Stimulated activated CD8-positive, alpha-beta memory T cell treated with anti-CD3 and anti-CD28 coated beads, Interleukin-12 subunit alpha, Interleukin-12 subunit beta, amount 100 ng/mL, for 24 hours (primary cell): ENCODE data around the gene DENND2A.
"Not testable (repeated sequence)": the region's sequence is repeated elsewhere in the genome, so short reads cannot be mapped to it uniquely, and the experiment has no call there.

ENCODE experiments used
- DNase-seq: peaks from one replicate; pipeline ENCODE4 v3.0.0-alpha.2; 2020; ENCODE audit errors: extremely low read depth

The DENND2A gene

DNA sequence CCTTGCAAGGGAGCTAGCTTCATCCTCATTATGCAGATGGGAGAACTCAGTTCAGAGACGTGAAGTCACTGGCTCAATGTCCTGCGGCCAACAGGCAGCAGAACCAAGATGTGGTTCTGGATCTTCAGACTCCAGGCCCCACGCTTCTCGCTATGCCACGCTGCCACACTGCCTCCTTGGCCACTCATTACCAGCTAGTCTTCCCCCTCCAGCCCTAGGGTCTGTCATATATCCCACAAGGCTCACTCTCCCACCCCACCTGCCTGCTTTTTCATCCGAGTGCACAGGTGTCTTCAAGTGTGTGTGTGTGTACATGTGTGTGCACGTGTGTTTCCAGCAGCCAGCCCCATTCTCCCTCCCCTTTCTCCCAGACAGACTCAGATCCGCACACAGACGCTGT, 53.4 kb downstream of the DENND2A start:
- DNase-seq: no peak

- DNase-seq: no peak
Measured at GRCh38 chr7:140586516-140586915, 54.1 kb downstream of the DENND2A start.

DNA sequence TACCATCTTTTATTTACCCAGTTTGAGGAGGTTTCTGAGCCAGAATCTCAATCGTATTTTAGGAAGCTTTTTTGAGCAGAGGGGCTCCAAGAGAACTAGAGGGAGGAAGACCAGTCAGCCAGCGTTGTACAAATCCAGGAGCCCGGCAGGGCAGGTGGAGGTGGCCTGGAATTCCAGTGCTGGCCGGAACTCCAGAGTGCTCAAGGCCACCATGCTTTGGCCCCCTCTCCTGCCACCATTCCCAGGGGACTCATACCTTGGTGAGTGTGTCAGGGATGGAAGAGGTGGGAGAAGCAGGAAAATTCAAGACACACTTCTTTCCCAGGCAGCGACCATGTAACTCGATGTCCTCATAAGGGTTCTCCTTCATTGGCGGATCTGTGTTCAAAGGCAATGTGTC, 55.3 kb downstream of the DENND2A start:
- DNase-seq: no peak

DNA sequence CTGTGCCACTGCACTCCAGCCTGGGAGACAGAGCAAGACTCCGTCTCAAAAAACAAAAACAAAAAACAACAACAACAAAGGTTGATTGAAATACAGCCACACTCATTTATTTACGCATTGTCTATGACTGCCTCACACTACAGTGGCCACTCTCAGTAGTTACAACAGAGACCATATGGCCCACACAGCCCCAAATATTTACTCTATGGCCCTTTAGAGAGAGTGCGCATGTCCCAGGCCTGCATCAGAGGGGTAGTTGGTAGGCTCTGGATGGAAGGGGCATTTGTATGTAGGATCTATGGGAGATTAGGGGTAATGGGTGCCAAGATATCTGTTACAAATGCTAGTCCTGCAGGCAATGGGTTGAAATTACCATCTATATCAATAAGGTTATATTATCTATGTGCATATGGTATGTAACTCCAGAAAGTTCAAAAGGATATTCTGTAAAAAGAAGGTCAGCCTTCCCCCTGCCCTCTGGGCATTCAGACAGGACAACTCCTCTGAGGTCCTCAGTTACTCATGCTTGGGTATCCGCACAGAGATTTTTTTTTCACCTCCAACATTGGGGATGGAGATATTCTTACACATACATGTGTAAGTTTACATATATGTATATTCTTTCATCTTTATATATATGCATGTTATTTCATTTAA, 56.3 kb downstream of the DENND2A start:
- no peak for DNase-seq

DNA sequence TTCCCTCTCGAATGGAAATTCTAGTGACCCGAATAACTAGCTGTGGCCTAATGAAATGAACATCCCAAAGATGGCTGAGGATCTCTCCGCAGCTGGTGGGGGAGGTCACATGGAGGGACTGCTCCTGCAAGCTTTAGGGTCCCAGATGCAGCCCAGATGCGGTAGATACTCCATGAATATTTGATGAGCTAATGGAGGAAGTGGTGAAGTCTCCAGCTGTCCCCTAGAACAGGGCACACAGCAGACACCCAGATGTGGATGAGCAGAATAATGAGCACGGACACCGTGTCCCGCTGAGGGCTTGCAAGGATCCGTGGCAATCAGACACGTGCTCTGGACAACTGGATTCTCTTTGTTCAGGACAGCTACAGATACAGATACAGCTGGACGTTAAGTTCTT, 59.2 kb downstream of the DENND2A start:
- DNase-seq: no peak

DNA sequence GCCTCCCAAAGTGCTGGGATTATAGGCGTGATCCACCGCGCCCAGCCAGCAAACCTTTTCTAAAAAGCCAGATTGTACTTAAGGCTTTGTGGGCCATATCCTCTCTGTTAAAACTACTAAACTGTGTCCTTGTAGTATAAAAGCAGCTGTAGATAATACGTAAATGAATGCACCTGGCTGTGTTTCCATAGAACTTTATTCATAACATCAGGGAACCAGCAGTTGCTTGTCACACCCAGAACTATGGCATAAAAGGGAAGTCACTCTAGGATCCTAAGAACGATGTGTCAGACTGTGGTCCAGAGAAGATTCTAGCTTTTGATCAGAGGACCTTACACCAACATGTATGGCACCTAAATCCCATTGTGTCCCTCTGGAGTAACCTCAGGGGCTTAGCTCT, 63.0 kb downstream of the DENND2A start:
- DNase-seq: no peak

DNA sequence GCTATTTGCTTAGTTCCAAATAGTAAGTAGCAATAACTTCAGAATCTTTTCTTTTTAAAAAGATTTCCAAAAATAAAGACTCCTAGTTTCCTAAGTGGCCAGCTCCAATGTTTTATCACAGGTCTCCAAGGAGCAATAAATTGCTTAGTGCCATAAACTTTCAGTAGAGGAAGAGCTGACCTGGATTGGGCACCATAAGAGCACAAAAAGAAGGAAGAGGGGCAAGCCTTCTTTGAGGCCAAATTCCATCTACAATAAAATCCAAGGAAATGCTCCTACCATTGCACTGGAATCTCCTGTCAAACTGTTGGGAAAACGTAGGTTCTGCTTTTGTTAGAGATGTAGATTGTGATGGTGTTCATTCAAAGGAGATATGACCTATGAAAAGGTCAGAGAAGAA, 64.0 kb downstream of the DENND2A start:
- no peak for DNase-seq

DNA sequence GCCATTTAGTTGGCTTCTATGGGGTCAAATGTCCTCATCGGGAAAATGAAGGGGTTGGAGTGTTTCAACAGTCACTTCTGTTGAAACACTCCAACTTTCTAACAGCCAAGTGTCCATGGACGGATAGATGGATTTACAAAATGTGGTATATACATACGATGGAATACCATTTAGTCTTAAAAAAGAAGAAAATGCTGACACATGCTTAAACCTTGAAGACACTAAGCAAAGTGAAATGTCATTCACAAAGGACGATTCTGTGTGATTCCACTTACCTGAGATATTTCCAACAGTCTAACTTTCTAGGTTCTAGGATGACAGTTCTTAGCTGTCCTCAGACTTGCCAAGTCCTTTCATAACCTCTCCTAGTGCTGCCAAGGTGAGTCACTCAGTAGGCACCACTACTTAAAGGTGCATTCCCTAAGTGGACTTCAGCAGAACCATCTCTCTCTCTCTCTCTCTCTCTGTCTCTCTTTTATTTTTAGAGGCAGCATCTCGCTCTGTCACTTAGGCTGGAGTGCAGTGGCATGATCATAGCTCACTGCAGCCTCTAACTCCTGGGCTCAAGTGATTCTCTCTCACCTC, 69.0 kb downstream of the DENND2A start:
- DNase-seq: no peak

DNA sequence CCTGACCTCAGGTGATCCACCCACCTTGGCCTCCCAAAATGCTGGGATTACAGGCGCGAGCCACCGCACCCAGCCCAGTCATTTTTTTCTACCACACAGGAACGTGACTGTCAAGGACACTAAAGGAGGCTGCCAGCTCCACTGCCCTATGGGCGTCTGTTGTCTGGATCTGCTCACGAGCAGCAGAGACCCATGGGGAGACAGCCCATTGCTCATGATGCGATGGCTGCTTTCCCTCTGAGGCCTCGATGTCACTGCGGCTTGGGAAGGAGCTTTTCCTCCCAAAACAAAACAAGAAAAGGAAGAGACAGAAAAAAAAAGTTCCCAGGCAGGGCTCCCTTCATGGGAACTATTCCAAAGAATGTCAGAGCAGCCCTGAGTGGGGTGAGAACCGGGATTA, 70.5 kb downstream of the DENND2A start:
- DNase-seq: no peak

DNA sequence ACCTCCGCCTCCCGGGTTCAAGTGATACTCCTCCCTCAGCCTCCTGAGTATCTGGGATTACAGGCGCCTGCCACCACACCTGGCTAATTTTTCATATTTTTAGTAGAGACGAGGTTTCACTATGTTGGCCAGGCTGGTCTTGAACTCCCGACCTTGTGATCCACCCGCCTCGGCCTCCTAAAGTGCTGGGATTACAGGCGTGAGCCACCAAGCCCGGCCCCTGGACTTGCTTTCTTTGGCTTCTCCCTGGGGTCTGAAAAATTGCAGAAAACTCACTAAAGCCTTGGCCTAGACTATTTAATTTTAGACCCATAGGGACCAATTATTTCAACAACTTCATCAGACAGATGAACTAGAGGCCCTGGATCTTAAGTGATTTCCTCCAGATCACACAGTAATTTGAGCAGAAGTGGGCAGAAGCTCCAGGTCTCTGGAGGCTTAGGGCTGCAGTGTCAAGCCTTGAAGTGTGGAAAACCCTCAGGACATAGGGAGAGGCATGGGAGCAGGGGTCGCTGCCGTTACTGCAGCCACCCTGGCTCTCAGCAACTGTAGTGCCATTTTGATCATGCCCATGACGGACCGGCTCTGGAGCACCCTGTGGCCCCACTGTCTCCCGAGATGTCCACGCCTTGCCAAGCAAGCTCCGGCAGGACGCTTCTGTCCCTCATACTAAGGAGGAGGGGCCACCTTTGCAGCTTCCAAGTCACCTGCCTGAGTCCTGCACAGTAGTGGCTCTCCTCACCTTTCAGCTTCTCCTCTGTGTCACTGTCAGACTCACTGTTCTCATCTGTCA, 72.4 kb downstream of the DENND2A start:
- no peak for DNase-seq

DNA sequence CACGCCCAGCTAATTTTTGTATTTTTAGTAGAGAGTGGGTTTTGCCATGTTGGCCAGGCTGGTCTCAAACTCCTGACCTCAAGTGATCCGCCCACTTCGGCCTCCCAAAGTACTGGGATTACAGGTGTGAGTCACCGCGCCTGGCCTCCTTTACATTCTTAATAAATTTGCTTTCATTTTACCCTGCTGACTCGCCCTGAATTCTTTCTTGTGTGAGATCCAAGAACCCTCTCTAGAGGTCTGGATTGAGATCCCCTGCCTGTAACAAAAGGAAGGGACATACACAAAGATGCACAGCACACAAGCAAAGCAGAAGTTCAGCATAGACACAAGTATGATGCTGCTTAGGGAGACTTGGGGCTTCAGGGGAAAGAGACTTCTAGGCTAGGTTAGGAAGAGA, 74.4 kb downstream of the DENND2A start:
- not testable (repeated sequence) for DNase-seq

- not testable (repeated sequence) for DNase-seq
Measured at GRCh38 chr7:140565761-140566160, 74.9 kb downstream of the DENND2A start.

DNA sequence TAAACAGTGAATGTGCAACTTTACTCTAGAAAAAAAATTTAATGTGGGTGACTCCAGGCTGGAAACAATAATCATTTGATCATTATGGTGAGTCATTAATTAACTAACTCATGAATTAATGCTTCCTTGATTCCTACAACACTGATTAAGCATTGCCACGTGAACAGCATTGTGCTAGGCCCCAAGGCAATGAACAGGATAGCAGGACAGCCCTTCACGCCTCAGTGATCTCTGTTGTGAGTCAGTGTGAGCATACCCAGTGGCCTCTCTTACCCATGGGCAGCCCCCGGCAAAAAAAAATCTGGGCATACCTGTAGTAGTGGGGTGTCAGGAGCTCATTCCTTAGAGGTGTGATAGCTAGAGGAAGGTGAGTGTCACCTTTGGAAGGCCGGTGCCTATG, 76.0 kb downstream of the DENND2A start:
- DNase-seq: no peak

- DNase-seq: no peak
Measured at GRCh38 chr7:140562926-140563481, 77.6 kb downstream of the DENND2A start.

GRCh38 chr7:140559410-140559809, 81.2 kb downstream of the DENND2A start:
- DNase-seq: no peak

DNA sequence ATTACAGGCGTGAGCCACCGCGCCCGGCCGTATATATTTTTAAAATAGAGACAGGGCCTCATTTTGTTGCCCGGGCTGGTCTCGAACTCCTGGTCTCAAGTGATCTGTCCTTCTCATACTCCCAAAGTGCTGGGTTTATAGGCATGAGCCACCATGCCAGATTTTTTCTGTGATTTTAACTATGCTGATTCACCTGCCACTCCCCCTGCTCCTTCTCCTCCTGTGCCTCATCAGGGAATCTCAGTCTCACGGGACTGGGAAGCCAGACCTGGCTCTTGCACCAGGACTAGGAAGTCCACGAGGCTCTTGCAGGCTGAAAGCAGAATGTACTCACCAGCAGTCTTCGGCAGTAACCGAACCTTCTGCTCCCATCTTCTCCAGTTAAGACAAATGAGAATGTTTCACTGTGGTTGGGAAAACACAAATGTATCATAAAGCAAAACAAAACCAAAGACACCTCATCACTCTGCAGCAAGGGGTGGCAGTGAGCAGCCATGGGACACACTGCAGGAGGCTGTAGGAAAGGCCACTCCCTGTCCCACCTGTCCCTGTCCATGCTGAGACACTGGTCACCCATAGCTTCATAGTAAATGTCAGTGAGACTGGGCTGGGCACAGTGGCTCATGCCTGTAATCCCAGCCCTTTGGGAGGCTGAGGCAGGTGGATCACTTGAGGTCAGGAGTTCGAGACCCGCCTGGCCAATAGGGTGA, 82.6 kb downstream of the DENND2A start:
- DNase-seq: no peak

- no peak for DNase-seq
Measured at GRCh38 chr7:140557069-140557468, 83.5 kb downstream of the DENND2A start.

- not testable (repeated sequence) for DNase-seq
Measured at GRCh38 chr7:140553236-140553635, 87.4 kb downstream of the DENND2A start.

GRCh38 chr7:140552240-140552679, 88.4 kb downstream of the DENND2A start:
- DNase-seq: no peak

DNA sequence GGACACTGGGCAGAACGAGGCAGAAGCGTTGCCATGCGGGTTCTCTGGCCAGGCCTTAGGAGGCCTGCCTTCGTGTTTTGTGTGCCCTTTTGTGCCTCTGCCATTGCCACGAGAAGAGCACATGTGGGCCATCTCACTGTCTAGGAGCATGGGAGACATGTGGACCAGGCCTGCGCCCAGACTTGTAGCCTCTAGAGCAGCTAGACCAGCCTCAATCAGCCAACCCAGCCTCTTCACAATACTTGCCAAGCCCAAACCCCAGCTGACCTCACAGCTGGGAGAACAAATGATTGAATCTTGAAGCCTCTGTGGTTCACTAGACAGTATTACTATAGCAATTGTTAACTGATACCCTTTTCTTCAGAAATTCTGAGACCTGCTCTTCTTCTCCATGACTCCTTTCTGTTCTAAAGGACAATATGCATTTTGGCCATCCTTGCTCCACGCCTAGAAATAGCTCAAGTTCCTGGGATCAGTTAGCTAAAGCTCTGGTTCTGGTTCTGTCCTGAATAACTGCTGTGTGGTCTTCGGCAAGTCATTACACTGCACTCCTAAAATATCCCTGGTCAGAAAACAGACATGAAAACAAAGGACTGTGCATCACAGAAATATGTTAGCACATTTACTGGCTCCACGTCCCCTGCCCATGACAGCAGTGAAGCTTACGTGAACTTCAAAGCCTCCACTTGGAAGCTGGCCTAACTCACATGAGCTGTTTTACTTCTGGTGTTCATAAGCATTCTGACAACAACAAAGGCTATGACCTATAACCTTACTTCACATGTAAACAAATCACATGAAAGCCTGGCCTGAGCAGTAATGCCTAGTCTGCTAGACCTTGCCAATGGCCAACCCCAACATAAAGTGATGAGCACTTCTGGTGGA, 89.0 kb downstream of the DENND2A start:
- DNase-seq: no peak

DNA sequence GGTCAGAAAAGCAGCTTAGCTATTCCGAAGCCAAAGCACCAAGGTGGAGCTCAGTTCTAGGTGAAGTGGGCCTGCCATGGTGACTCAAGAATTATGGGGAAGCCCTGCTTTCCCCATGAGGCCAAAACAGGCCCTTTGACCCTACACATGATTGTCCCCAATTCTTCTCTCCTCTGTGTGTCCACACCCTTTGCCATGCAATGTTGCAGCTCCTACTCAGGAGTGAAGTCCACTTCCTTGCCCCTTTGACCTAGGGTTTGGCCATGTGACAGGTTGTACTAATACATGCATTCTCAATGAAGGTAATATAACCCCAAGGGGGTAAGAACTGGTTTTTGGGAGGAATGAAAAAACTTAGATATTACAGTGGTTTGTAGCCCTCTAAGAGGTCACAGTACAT, 93.7 kb downstream of the DENND2A start:
- no peak for DNase-seq
